Embryonic facial prominence (tissue), 1 donor: ENCODE data around the gene KCTD17.

ENCODE experiments used
- DNase-seq: peaks from one replicate; pipeline ENCODE4 v3.0.0-alpha.2; 2016; ENCODE audit errors: extremely low spot score

KCTD17 gene

GRCh38 chr22:37043209-37043827 is 8.2 kb upstream of the KCTD17 start:
- no peak for DNase-seq

GRCh38 chr22:37043828-37044538 is 7.6 kb upstream of the KCTD17 start:
- DNase-seq: no peak

- DNase-seq: no peak
Measured at GRCh38 chr22:37044634-37045625, 6.6 kb upstream of the KCTD17 start.

- DNase-seq: no peak
Measured at GRCh38 chr22:37045958-37046357, 5.6 kb upstream of the KCTD17 start.

- DNase-seq: no peak
Measured at GRCh38 chr22:37046589-37046988, 5.0 kb upstream of the KCTD17 start.

GRCh38 chr22:37047006-37047405 is 4.5 kb upstream of the KCTD17 start:
- no peak for DNase-seq

GRCh38 chr22:37048133-37048532 is 3.4 kb upstream of the KCTD17 start:
- no peak for DNase-seq

GRCh38 chr22:37049224-37049623 is 2.3 kb upstream of the KCTD17 start:
- no peak for DNase-seq

GRCh38 chr22:37050913-37051312 is 629 bp upstream of the KCTD17 start:
- no peak for DNase-seq

GRCh38 chr22:37052386-37053309 is 1.1 kb downstream of the KCTD17 start:
- DNase-seq: no peak

- DNase-seq: no peak
Measured at GRCh38 chr22:37053310-37054055, 1.9 kb downstream of the KCTD17 start.

GRCh38 chr22:37054056-37054395 is 2.5 kb downstream of the KCTD17 start:
- DNase-seq: no peak

- no peak for DNase-seq
Measured at GRCh38 chr22:37054600-37055365, 3.2 kb downstream of the KCTD17 start.

- no peak for DNase-seq
Measured at GRCh38 chr22:37056246-37056645, 4.7 kb downstream of the KCTD17 start.

- DNase-seq: no peak
Measured at GRCh38 chr22:37057226-37057625, 5.7 kb downstream of the KCTD17 start.

GRCh38 chr22:37057796-37058510 is 6.4 kb downstream of the KCTD17 start:
- DNase-seq: no peak

- no peak for DNase-seq
Measured at GRCh38 chr22:37058917-37059701, 7.6 kb downstream of the KCTD17 start.

- DNase-seq: no peak
Measured at GRCh38 chr22:37059876-37060449, 8.4 kb downstream of the KCTD17 start.
